HG03196 (cell line): ENCODE results near the gene ARHGAP19.
"Not testable (repeated sequence)": the region's sequence is repeated elsewhere in the genome, so short reads cannot be mapped to it uniquely, and the experiment has no call there.

Experiments
- ATAC-seq: cut with Tn5 transposase; IDR thresholded peaks from one replicate; pipeline ENCODE4 v1.9.1; 2021; ENCODE audit not compliant: unreplicated experiment

Gene ARHGAP19

DNA sequence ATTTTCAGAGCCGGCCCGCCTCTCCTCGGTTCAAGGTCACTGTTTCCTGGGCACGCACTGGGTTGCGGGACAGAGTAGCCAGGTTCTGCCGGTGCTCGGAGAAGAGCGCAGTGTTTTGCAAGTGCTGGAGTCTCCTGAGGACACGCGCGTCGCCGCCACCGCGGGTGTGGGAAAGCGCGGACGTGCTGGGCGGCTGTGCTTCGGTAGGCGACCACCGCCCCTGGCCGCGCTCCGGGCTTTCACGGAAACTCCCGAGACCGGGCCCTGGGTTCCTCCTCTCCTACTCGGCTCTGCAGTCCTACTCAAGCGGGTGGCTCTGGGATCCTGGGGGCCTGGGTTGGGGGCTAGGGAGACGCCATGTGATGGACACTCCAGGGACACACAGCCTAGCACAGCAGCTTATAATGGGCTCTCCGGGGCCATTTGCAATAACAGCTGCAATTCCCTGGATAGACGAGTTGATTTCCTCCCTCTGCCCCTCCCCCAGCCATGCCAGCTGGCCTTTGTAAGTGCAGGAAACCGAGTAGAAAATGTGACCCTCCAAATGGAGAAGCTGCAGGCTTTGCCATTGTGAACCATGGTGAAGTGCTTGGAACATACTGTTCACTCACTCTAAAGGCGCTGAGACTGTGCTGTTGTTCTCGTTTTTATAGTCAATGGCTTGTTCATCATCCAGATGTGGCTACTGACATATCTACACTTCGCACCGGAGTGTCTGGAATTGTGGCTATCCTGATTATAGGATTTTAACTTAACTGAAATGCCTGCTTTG is 28.8 kb upstream of the ARHGAP19 start:
- ATAC-seq = no peak

DNA sequence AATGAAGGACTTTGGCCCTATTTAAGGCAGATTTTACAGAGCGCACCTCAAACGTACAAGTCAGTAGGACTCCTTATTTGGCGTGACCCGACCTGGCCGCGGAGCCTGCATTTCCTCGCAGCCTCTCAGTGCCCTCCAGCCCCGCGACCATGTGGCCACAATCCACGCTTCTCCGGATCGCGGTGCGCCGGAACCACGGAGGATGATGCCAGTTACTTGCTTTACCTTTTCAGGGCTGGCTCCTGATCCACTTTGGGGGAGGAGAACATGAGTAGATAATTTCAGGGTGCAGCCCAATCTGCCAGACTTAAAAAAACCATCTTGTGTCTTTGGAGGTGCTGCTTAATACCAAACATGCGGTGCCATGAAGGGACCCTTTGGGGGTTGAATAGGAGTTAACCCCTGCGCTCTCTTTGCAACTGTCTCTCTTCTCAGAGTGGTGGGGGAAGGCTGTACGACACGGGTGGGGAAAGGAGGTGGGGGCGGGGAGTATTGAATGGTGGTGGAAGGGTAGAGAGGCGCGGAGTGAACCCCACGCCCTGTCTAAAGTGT is 28.1 kb upstream of the ARHGAP19 start:
- ATAC-seq = no peak

DNA sequence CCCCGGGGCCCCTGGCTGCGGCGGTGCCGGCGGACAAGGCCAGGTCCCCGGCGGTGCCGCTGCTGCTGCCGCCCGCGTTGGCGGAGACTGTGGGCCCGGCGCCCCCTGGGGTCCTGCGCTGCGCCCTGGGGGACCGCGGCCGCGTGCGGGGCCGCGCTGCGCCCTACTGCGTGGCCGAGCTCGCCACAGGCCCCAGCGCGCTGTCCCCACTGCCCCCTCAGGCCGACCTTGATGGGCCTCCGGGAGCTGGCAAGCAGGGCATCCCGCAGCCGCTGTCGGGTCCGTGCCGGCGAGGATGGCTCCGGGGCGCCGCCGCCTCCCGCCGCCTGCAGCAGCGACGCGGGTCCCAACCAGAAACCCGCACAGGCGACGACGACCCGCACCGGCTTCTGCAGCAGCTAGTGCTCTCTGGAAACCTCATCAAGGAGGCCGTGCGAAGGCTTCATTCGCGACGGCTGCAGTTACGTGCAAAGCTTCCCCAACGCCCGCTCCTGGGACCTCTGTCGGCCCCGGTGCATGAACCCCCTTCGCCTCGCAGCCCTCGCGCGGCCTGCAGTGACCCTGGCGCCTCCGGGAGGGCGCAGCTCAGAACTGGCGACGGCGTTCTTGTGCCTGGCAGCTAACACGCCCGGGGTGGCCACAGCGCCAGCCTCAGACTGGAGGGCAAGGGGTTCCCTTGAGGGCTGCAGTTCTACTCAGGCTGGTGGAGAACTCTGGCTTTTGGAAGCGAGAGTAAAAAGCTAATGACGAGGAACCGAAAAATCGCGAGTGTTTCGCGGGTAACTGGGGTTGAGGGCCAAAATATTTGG is 27.4 kb upstream of the ARHGAP19 start:
- ATAC-seq = peak; percentile 29

DNA sequence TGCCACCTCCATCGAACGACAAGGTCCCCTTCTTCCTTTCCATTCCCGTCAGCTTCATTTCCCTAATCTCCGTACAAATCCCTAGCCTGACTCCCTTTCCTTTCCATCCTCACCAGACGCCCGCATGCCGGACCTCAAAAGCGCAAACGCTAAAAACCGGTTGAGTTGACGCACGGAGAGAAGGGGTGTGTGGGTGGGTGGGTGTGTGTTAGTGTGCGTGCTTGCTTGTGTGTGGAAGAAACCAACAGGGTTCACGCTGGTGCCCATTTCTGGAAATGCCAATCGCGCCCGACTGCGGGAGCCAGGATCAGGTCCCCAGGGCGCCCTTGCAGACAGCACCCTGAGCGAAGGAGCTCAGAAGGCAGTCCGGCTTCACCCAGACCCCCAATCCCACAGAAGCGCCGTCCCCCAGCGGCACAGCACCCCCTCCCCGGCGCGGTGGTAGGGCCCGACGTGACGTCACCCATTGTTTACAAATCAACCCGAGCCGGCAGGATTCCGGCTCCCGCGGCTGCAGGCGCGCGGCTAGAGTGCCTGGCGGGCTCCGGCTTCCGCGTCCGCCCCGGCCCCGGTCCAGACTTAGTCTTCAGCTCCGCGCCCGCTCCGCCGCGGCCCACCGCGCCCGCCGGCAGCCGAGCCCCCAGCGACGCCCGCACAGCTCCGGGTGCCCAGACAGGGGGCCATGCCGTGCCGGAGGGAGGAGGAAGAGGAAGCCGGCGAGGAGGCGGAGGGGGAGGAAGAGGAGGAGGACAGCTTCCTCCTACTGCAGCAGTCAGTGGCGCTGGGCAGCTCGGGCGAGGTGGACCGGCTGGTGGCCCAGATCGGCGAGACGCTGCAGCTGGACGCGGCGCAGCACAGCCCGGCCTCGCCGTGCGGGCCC is 26.6 kb upstream of the ARHGAP19 start, which contains the start of gene FRAT1:
FRAT1 (plus strand) TSS at position 500 of the 880 bp plus-strand sequence; CDS start at position 683, 183 bp downstream.
- peak; percentile 69 for ATAC-seq

DNA sequence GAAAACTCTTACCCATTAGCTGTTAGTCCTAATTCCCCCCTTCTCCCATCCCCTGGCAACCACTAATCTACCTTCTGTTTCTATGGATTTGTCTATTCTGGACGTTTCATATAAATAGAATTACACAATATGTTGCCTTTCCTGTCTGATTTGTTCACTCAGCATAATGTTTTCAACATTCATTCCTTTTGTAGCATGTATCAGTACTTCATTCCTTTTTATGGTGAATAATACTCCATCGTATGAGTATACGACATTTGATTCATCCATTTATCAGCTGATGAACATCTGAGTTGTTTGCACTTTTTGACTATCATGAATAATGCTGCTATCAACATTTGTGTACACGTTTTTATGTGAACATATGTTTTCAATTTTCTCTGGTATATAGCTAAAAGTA is 22.2 kb upstream of the ARHGAP19 start:
- ATAC-seq = no peak

DNA sequence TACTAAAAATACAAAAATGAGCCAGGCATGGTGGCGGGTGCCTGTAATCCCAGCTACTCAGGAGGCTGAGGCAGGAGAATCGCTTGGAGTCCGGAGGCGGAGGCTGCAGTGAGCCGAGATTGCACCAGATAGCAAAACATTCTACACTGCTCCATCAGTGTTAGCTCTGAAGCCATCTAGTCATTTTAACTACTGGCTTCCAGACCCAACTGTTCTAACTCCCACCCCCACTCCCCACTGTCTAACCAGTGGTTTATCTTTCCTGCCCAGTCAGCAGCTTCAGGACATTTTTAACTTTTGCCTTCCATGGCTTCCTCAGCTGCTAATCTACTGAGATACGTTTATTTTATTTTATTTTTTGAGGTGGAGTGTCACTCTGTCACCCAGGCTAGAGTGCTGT is 20.5 kb upstream of the ARHGAP19 start:
- no peak for ATAC-seq

DNA sequence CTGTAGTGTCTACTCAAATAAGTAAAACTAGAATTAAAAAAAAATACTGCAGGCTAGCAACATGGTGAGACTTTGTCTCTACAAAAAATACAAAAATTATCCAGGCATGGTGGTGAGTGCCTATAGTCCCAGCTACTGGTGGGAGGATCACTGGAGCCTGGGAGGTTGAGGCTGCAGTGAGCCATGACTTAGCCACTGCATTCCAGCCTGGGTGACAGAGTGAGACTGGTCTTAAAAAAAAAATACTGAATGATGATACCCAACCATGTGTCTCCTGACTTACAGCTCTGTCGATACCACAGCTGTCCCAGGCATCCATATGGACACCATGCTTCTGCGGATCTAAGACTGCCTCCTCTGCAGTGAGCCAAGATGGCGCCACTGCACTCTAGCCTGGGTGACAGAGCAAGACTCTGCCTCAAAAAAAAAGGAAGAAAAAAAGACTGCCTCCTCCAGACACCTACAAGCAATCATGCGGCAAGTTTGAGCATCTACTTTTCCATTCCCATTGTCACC is 18.7 kb upstream of the ARHGAP19 start:
- ATAC-seq = no peak

DNA sequence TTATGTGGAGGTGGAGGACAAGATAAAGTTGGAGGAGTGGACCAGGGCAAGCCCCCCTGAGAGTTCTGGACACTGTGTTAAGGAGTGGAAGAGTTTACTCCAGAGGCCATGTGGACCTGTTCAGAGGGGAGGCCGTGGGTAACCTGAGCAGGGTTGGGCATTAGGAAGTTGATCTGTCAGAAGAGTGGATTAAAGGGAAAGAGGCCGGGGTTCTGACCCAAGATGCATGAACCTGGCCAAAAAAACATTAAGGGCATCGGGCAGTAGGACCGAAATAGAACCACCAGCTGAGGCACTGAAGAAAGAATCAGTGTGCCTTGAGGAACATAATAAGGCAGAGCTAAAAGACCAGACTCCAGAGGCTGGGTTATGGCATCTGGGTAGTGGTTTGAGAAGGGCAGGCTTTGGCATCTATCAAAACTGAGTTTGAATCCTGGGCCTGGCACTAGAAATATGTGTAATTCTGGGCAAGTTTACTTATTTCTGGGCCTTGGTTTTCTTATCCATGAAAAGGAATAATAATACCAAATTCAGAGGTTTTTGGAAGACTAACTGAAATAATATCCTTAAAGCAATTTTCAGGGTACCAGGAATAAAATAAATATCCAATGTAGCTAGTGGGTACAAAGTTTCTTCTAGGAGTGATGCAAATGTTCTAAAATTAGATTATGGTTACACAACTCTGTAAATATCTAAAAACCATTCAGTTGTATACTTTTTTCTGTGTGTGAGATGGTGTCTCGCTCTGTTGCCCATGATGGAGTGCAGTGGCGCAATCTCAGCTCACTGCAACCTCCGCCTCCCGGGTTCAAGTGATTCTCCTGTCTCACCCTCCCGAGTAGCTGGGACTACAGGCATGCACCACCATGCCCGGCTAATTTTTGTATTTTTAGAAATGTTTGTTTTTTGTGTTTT is 15.7 kb upstream of the ARHGAP19 start:
- no peak for ATAC-seq

DNA sequence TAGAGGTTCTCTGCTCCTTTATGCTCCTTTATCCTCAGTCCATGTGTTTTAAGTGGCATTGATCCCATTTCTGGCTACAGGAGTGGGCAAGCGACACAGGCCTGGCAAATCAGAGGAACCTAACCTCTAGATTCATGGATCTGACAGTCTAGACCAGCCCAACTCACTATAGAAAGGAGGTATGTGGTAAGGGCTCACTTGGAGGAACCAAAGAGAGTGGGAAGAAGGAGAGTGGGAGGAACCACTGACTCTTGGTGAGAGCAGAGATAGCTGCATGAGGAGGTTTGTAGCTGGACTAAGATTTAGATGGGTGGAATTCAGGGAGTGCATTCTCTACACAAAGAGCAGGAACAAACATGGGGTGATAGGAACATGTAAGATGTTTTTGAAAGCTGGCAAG is 15.0 kb upstream of the ARHGAP19 start:
- ATAC-seq = no peak

DNA sequence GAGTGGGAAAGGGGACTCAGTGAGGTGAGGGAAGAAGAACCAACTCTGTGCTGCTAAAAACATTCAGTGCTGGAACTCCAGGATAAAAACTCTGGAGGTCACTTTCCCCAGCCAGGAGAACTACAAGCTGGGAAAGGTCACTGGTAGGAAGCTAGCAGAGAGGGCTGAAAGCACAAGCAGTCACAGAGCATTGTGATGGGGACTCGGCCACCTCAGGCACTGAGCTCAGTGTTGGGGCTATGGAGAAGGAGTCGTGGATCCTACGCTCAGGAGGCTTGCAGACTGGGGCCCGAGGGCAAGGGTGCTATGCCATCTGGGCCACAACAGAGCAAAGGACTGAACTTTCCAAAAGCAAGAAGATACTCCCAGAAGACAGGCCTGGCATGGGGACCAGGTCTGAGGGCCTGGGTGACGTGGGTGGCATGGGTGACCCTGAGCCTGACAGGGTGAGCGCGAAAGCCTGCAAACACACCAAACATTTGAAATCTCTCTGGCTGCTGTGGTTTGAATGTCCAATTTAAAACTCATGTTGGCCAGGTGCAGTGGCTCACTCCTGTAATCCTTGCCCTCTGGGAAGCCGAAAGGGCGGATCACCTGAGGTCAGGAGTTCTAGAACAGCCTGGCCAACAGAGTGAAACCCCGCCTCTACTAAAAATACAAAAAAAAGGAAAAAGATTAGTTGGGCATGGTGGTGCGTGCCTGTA is 9.8 kb upstream of the ARHGAP19 start:
- no peak for ATAC-seq

DNA sequence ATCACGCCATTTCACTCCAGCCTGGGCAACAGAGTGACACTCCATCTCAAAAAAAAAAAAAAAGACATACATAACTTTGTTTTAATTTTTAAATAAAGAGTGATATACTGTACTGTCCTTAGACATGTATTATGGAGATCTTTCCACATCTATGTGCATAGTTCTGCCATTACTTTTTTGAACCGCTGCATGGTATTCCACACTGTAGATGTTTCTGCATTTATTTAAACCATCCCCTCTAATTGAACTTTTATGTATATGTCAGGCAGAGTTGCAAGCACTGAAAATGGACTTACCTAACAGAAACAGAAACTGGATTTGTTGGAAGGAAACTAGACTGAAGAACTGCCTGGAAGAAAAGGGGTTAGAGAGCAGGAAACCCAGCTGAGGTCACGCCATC is 8.5 kb upstream of the ARHGAP19 start:
- ATAC-seq = no peak

DNA sequence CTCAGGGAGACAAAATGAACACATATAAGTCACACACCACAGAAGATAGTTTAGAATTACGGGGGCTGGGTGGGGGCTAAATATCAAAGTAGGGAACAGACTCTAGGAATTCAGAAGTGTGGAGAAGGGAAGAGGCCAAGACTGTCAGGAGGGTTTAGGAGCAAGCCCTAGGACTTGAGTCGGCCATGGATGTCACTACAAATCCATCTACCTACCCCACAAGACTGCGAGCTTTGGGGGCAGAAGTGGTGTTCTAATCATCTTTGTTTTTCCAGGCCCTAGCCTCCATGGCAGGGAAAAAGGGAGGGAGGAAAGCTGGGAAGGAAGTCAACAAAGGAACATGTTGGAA is 5.8 kb upstream of the ARHGAP19 start:
- ATAC-seq = no peak

DNA sequence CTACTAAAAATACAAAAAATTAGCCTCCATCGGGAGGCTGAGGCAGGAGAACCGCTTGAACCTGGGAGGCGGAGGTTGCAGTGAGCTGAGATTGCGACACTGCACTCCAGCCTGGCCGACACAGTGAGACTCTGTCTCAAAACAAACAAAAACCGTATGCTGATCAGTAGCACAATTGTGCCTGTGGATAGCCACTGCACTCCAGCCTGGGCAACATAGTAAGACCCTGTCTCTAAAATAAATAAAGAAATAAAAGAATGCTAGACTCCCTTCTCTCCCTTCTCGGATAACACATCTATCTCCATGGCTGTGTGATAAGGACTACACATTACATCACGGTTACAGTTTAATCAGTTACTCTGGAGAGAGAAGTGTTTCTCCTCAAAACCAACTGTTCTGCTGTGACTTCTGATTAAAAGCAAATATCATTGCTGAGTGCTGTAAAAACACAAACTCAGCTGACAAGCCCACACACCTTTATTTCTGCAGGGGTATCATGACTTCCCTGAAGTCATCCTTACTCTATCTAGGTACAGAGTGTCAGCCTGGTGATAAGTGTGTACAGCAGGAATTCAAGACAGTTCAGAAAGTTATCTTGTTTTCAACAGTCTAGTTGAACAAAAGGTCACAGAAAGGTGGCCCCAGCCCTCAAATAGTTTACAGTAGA is 5.3 kb upstream of the ARHGAP19 start:
- ATAC-seq = no peak

DNA sequence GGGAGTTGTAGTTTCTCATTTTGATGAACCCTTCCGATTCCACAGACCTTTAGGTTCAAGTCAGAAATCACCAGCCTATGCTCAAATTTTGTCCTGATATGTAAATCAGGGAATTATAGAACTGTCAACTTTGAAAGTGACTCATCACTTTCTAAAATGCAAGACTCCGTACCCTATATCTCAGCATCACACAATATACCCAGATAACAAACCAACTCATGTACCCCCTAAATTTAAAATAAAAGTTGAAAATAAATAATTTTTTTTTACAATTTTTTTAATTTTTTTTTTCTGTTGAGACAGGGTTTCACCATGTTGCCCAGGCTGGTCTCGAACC is 393 bp upstream of the ARHGAP19 start:
- no peak for ATAC-seq

DNA sequence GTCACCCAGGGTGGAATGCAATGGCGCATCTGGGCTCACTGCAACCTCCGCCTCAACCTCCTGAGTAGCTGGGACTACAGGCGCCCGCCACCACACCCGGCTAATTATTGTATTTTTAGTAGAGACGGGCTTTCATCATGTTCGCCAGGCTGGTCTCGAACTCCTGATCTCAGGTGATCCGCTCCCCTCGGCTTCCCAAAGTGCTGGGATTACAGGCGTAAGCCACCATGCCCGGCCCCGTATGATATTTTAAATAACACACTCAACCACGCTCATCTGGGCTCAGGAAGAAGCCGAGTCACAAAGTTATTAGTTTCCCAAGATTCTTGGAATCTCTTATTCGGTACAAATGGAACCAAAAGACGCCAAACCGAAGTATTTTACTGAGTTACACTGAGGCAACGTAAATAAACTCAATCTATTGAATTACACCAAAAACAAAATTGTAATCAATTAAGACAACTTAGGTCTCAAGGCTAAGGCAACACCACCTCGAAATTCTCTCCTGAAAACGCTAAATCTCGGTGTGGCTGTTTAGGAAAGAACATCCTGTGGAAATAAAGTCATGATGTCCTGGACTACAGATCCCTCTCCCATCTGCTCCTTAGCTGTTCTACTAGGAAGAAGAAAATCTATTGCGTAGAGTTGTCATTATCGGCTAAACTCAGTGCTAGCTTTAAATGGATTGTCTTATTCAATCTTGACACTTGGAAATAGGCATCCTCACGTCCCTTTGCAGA is 910 bp downstream of the ARHGAP19 start:
- ATAC-seq = no peak

DNA sequence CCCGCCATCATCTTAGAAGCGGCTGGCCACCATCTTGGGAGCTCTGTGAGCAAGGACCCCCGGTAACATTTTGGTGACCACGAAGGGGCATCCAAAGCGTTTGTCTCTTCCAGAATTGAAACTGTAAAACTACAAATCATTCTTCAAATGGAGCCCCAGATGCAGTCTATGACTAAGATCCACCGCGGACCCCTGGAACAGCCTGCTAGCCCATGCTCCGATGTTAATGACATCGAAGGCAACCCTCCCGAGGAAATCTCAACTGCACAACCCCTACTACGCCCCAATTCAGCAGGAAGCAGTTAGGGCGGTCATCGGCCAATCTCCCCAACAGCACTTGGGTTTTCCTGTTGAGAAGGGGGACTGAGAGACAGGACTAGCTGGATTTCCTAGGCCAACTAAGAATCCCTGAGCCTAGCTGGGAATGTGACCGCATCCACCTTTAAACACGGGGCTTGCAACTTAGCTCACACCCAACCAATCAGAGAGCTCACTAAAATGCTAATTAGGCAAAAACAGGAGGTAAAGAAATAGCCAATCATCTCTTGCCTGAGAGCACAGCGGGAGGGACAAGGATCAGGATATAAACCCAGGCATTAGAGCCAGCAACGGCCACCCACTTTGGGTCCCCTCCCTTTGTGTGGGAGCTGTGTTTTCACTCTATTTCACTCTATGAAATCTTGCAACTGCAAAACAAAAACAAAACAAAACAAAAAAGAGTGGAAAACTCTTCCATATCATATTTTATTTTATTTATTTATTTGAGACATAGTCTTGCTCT is 1.7 kb downstream of the ARHGAP19 start:
- ATAC-seq = not testable (repeated sequence)

DNA sequence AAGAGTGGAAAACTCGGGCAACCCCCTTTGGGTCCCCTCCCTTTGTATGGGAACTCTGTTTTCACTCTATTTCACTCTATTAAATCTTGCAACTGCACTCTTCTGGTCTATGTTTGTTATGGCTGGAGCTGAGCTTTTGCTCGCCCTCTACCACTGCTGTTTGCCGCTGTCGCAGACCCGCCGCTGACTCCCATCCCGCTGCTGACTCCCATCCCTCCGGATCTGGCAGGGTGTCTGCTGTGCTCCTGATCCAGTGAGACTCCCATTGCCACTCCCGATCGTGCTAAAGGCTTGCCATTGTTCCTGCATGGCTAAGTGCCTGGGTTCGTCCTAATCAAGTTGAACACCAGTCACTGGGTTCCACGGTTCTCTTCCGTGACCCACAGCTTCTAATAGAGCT is 2.4 kb downstream of the ARHGAP19 start:
- ATAC-seq = not testable (repeated sequence)
